GM12878 (cell line): ENCODE results near the gene SURF4.

Experiments
- POLR2AphosphoS5 ChIP-seq: IDR thresholded peaks from 2 replicates; pipeline ENCODE4 v1.6.1; 2011; ENCODE audit warnings: mild to moderate bottlenecking, low read length, inconsistent platforms
- SUPT20H ChIP-seq: IDR thresholded peaks from 2 replicates; pipeline ENCODE4 v1.6.1; 2011; ENCODE audit warnings: low read depth, mild to moderate bottlenecking, low read length, moderate library complexity, borderline replicate concordance; ENCODE audit not compliant: control insufficient read depth

DNA sequence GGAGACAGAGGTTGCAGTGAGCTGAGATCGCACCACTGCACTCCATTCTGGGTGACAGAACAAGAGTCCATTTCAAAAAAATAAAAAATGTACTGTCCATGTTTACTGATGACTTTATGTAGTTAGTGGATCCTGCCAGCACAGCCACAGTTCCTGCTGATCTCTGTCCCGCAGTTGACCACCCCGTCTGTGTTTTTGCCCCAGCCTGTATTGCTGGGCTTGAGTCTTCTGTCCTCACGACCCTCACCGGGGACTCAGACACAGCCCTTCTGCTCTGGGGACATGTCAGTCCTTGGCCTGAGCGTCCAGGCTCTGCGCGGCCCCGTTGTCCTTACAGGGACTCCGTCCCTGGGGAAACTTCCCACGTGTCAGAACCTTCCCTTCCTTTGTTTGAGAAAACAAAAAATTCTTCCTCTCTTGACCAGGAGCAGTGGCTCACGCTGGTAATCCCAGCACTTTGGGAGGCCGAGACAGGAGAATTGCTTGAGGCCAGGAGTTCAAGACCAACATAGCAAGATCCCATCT, 54.4 kb downstream of the SURF4 start:
- no peak for TF ChIP-seq POLR2AphosphoS5
- no peak for TF ChIP-seq SUPT20H
